Spleen (tissue), 11 donors: Measurements from ENCODE around the gene PHF21A. TPM values are rescaled to one million over a fixed set of nuclear protein-coding genes. Genes with fewer than 3 reads are reported as not detected.

ENCODE experiments used
- DNase-seq: peaks from one replicate; pipeline ENCODE4 v3.0.0-alpha.2; 2020
- H3K27ac ChIP-seq, 8 donors: fragments of 200-600 bp; sonication (generic) in 7 of 8; 1 replicate in 4 of 8; 2 replicates in 4 of 8; pipeline versions ENCODE4 v1.5.0 to v1.8.0; 2016 to 2021; ENCODE audit warnings: inconsistent platforms in 4 of 8, mild to moderate bottlenecking in 4 of 8, moderate library complexity in 1 of 8
- H3K27me3 ChIP-seq, 7 donors: fragments of 200-600 bp; sonication (generic) in 6 of 7; replicated peaks in 1 of 7; 1 replicate in 4 of 7; 2 replicates in 3 of 7; pipeline versions ENCODE4 v1.5.0 to v1.8.0; 2016 to 2021; ENCODE audit warnings: inconsistent platforms in 3 of 7, mild to moderate bottlenecking in 1 of 7
- H3K36me3 ChIP-seq, 6 donors: fragments of 200-600 bp; sonication (generic) in 5 of 6; 1 replicate in 4 of 6; 2 replicates in 2 of 6; pipeline versions ENCODE4 v1.5.0 to v1.8.0; 2016 to 2021; ENCODE audit warnings: inconsistent platforms in 2 of 6
- H3K4me1 ChIP-seq, 6 donors: fragments of 200-600 bp; sonication (generic) in 5 of 6; 1 replicate in 3 of 6; 2 replicates in 3 of 6; pipeline versions ENCODE4 v1.5.0 to v1.8.0; 2016 to 2021; ENCODE audit warnings: inconsistent platforms in 3 of 6
- H3K4me3 ChIP-seq, 8 donors: fragments of 200-600 bp; sonication (generic) in 7 of 8; 1 replicate in 4 of 8; 2 replicates in 4 of 8; pipeline versions ENCODE4 v1.5.0 to v1.8.0; 2016 to 2021; ENCODE audit warnings: inconsistent platforms in 4 of 8, mild to moderate bottlenecking in 4 of 8, moderate library complexity in 2 of 8
- H3K9me3 ChIP-seq, 8 donors: fragments of 200-600 bp; sonication (generic) in 7 of 8; 1 replicate in 4 of 8; 2 replicates in 4 of 8; pipeline versions ENCODE4 v1.5.0 to v1.8.0; 2016 to 2021; ENCODE audit warnings: inconsistent platforms in 4 of 8
- CTCF ChIP-seq, 11 experiments: fragments of 200-600 bp in 7 of 11; fragments of 450-650 bp in 4 of 11; sonication (generic) in 4 of 11; IDR thresholded peaks in 8 of 11; conservative IDR thresholded peaks in 3 of 11; 1 replicate in 7 of 11; 2 replicates in 4 of 11; pipeline versions ENCODE4 v1.4.0 to v1.8.0; 2016 to 2021; ENCODE audit warnings: antibody characterized with exemption in 11 of 11, inconsistent platforms in 4 of 11, mild to moderate bottlenecking in 1 of 11
- POLR2A ChIP-seq, 3 donors: fragments of 450-650 bp; IDR thresholded peaks; one replicate each; pipeline ENCODE4 v1.5.1; 2017; ENCODE audit warnings: antibody characterized with exemption in 3 of 3, mild to moderate bottlenecking in 1 of 3
- POLR2AphosphoS5 ChIP-seq, 3 donors: sonication (generic); formaldehyde crosslinking; IDR thresholded peaks; one replicate each; pipeline ENCODE4 v1.5.1; 2017; ENCODE audit warnings: antibody characterized with exemption in 3 of 3
- WGBS, 5 donors: extraction: QIAGEN DNeasy Blood & Tissue Kit in 3 of 5; methylation state at CpG; one replicate each; pipeline versions ENCODE4 v1.1.5 to v1.1.7; 2013 to 2018; 5-methylcytosine and 5-hydroxymethylcytosine counted together
- intact Hi-C: fragments of 100-400 bp; cut with DNase I; formaldehyde crosslinking; loops from one replicate; pipeline ENCODE4 v1.15.0; 2023; ENCODE audit warnings: low total_unique reads
- polyA plus RNA-seq, 3 donors: library from polyadenylated mRNA; stranded (reverse); fragments of 200-250 nt; gene quantifications; one replicate each; pipeline ENCODE4 v1.2.1, GENCODE V29; 2013
- total RNA-seq, 7 donors: library from RNA; depleted of rRNA in 3 of 7; stranded (reverse); fragments of >200 nt in 3 of 7; fragmentation: NEBNext Ultra II Directional in 4 of 7; extraction: Animal tissue kit (Norgen Biotek cat#: 25700) in 4 of 7; gene quantifications; one replicate each; pipeline versions ENCODE4 v1.1.0 to v1.2.1, GENCODE V29; 2016 to 2021
- donor health status: healthy with polysubstance abuse.
- donor health status: DM: no; HTN: no; CAD: no; lungs with moderate emphysema.
- donor health status: DM: no; HTN: no; CAD: no.
- donor health status: Bipolar disorder and iron deficiency.
- donor health status: healthy.
- donor health status: DM: no; HTN: no; CAD: no.
- donor health status: DM: yes; HTN: yes; CAD: no.

PHF21A gene
- total and polyA plus RNA-seq, 10 donors, result 9.2 to 110 (median 79.7) TPM

- H3K27ac ChIP-seq, result no peak overlapping the region
- TF ChIP-seq POLR2A (IDR thresholded peaks at IDR 0.05) (no peak), CTCF (IDR thresholded peaks at IDR 0.05 in 8 of 11, conservative IDR thresholded peaks at IDR 0.05 in 3 of 11) (no peak), POLR2AphosphoS5 (IDR thresholded peaks at IDR 0.05) (no peak)
- no peak overlapping the region for H3K4me3 ChIP-seq
- intact Hi-C loops, result no loop called here
- no peaks in the 10 kb centered on the region for H3K9me3 ChIP-seq
- 56 to 81% (median 73%) methylated on average over 3 of the region's 3 CpGs for WGBS, 5 donors
- DNase-seq, result peak; percentile 47
- H3K27me3 ChIP-seq, result peaks cover 0 to 35% (median 9%) of the 10 kb centered on the region in 7 donors
- no peaks in the 10 kb centered on the region for H3K4me1 ChIP-seq
- no peaks in the 10 kb centered on the region for H3K36me3 ChIP-seq
Observed at GRCh38 chr11:46160100-46160499, 38.8 kb upstream of the PHF21A start.

- intact Hi-C loops, result no loop called here
- no peak for DNase-seq
- H3K9me3 ChIP-seq, result no peaks in the 10 kb centered on the region
- H3K27ac ChIP-seq, result no peak overlapping the region
- H3K4me1 ChIP-seq, result no peaks in the 10 kb centered on the region
- WGBS, 5 donors, result 23 to 39% (median 34%) methylated on average over 2 of the region's 2 CpGs
- no peak overlapping the region for H3K4me3 ChIP-seq
- peaks cover 0 to 32% (median 9%) of the 10 kb centered on the region in 7 donors for H3K27me3 ChIP-seq
- no peaks in the 10 kb centered on the region for H3K36me3 ChIP-seq
- TF ChIP-seq POLR2A (IDR thresholded peaks at IDR 0.05) (no peak), POLR2AphosphoS5 (IDR thresholded peaks at IDR 0.05) (no peak), CTCF (IDR thresholded peaks at IDR 0.05 in 8 of 11, conservative IDR thresholded peaks at IDR 0.05 in 3 of 11) (no peak)
Observed at GRCh38 chr11:46159680-46160079, 38.4 kb upstream of the PHF21A start.

GRCh38 chr11:46149826-46150225, 28.6 kb upstream of the PHF21A start:
- 71 to 89% (median 78%) methylated on average over 4 of the region's 4 CpGs for WGBS, 5 donors
- Histone ChIP-seq H3K9me3 (peaks cover 0 to 3% (median 0%) of the 10 kb centered on the region in 8 donors), H3K4me1 (no peaks in the 10 kb centered on the region), H3K27ac (no peak overlapping the region), H3K27me3 (peaks cover 0 to 13% (median 0%) of the 10 kb centered on the region in 7 donors), H3K4me3 (no peak overlapping the region), H3K36me3 (no peaks in the 10 kb centered on the region)
- intact Hi-C loops, result no loop called here
- TF ChIP-seq POLR2AphosphoS5 (IDR thresholded peaks at IDR 0.05), result no peak
- no peak for TF ChIP-seq CTCF (IDR thresholded peaks at IDR 0.05 in 8 of 11, conservative IDR thresholded peaks at IDR 0.05 in 3 of 11)
- TF ChIP-seq POLR2A (IDR thresholded peaks at IDR 0.05), result no peak
- DNase-seq, result no peak

- peak; percentile 70 for DNase-seq
- 40 to 59% (median 48%) methylated on average over 10 to 11 of the region's 11 CpGs for WGBS, 5 donors
- intact Hi-C loops, result no loop called here
Observed at GRCh38 chr11:46149342-46149741, 28.1 kb upstream of the PHF21A start.

More at GRCh38 chr11:46149342-46149741, 28.1 kb upstream of the PHF21A start:
- Histone ChIP-seq H3K4me1 (no peaks in the 10 kb centered on the region), H3K36me3 (no peaks in the 10 kb centered on the region), H3K27me3 (peaks cover 0 to 13% (median 0%) of the 10 kb centered on the region in 7 donors), H3K9me3 (peaks cover 0 to 3% (median 0%) of the 10 kb centered on the region in 8 donors), H3K4me3 (no peak overlapping the region), H3K27ac (no peak overlapping the region)
- TF ChIP-seq POLR2AphosphoS5 (IDR thresholded peaks at IDR 0.05) (no peak), POLR2A (IDR thresholded peaks at IDR 0.05) (no peak), CTCF (IDR thresholded peaks at IDR 0.05 in 8 of 11, conservative IDR thresholded peaks at IDR 0.05 in 3 of 11) (no peak)
